ENCODE measurements around the gene RAMACL. TPM values are rescaled to one million over a fixed set of nuclear protein-coding genes. Genes with fewer than 3 reads are reported as not detected.

RAMACL gene
- total RNA-seq, 1 experiment from 2014 or later, result 0.13 TPM

GRCh38 chr6:166554316-166554715 is 32.2 kb downstream of the RAMACL start:
- BruUV-seq (replicated peaks), result no TSS peak
- no peak for ATAC-seq
- CTCF ChIA-PET, result no interaction called here
- Histone ChIP-seq H3K9me3 (ENCODE audit: control insufficient read depth, insufficient read depth, low read depth, low read length) (no peaks in the 10 kb centered on the region), H3K27ac (ENCODE audit: low read length) (no peak overlapping the region), H3K4me1 (ENCODE audit: control insufficient read depth, insufficient read depth, low read length) (no peaks in the 10 kb centered on the region), H3K27me3 (ENCODE audit: control insufficient read depth, insufficient read depth, low read length) (no peaks in the 10 kb centered on the region), H3K36me3 (ENCODE audit: control insufficient read depth, insufficient read depth, low read length) (no peaks in the 10 kb centered on the region), H3K4me3 (ENCODE audit: low read depth in 2 of 2, low read length in 2 of 2) (no peak overlapping the region)
- DNase-seq (ENCODE audit: low read depth, low spot score), result no peak
- in situ Hi-C loops (cut with HindIII; ENCODE audit: low pct_unique_long_range_greater_than_20kb, low sequenced_read_pairs) (no loop called here), intact Hi-C loops (cut with micrococcal nuclease; ENCODE audit: unreplicated experiment) (no loop called here)
- POLR2A ChIA-PET, result no interaction called here
- TF ChIP-seq SIN3A (IDR thresholded peaks at IDR 0.05; ENCODE audit: borderline replicate concordance, insufficient read depth, low read depth, low read length), result no peak
- no peak for TF ChIP-seq POLR2AphosphoS5 (IDR thresholded peaks at IDR 0.05; ENCODE audit: low read depth, low read length)
- TF ChIP-seq, protein P1, sequence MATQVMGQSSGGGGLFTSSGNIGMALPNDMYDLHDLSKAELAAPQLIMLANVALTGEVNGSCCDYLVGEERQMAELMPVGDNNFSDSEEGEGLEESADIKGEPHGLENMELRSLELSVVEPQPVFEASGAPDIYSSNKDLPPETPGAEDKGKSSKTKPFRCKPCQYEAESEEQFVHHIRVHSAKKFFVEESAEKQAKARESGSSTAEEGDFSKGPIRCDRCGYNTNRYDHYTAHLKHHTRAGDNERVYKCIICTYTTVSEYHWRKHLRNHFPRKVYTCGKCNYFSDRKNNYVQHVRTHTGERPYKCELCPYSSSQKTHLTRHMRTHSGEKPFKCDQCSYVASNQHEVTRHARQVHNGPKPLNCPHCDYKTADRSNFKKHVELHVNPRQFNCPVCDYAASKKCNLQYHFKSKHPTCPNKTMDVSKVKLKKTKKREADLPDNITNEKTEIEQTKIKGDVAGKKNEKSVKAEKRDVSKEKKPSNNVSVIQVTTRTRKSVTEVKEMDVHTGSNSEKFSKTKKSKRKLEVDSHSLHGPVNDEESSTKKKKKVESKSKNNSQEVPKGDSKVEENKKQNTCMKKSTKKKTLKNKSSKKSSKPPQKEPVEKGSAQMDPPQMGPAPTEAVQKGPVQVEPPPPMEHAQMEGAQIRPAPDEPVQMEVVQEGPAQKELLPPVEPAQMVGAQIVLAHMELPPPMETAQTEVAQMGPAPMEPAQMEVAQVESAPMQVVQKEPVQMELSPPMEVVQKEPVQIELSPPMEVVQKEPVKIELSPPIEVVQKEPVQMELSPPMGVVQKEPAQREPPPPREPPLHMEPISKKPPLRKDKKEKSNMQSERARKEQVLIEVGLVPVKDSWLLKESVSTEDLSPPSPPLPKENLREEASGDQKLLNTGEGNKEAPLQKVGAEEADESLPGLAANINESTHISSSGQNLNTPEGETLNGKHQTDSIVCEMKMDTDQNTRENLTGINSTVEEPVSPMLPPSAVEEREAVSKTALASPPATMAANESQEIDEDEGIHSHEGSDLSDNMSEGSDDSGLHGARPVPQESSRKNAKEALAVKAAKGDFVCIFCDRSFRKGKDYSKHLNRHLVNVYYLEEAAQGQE (IDR thresholded peaks at IDR 0.05; ENCODE audit: insufficient read depth in 1 of 2, low read depth in 2 of 2, low read length in 1 of 2), result no peak
- no peak for TF ChIP-seq CTCF (IDR thresholded peaks at IDR 0.05)
- TF ChIP-seq TCF7L2 (IDR thresholded peaks at IDR 0.05; ENCODE audit: low read depth, low read length), result no peak

DNA sequence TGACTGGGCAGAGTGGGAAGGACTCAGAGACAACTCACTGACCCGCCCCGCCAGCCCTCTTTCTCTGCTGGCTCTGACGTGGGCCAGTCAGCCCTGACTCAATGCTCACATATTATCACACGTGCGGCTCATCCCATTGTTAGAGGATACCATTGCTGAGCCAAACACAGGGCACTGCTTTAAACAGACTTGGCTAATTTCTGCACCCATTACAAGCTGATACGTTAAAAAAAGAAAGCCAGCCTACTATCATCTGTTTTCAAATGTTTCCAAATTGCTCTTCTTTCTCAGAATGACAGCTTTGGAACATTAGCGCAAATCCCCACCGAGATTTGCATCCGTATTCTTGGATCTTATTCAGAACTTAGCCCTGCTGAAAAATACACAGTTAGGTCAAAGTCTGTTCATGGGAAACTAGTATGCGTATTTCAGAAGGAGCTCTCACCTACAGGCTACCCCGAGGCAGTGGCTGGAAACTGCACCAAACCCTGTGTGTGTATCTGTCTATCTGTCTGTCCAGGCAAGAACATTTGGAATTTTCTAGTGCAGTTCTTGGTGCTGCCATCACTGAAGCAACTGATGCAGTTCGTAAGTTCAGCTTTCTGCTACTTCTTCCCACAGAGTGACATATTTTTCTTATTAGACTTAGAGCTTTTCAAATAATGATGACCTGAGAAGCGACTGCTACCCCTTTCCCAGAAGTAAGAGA is 32.8 kb downstream of the RAMACL start:
- TF ChIP-seq TCF7L2 (IDR thresholded peaks at IDR 0.05; ENCODE audit: low read depth, low read length) (no peak), SIN3A (IDR thresholded peaks at IDR 0.05; ENCODE audit: borderline replicate concordance, insufficient read depth, low read depth, low read length) (no peak), CTCF (IDR thresholded peaks at IDR 0.05) (no peak), POLR2AphosphoS5 (IDR thresholded peaks at IDR 0.05; ENCODE audit: low read depth, low read length) (no peak)
- H3K36me3 ChIP-seq (ENCODE audit: control insufficient read depth, insufficient read depth, low read length), result no peaks in the 10 kb centered on the region
- CTCF ChIA-PET, result no interaction called here
- POLR2A ChIA-PET, result no interaction called here
- no peak overlapping the region for H3K27ac ChIP-seq (ENCODE audit: low read length)
- H3K9me3 ChIP-seq (ENCODE audit: control insufficient read depth, insufficient read depth, low read depth, low read length), result no peaks in the 10 kb centered on the region
- ATAC-seq (no peak), DNase-seq (ENCODE audit: low read depth, low spot score) (no peak)
- H3K27me3 ChIP-seq (ENCODE audit: control insufficient read depth, insufficient read depth, low read length), result no peaks in the 10 kb centered on the region
- in situ Hi-C loops (cut with HindIII; ENCODE audit: low pct_unique_long_range_greater_than_20kb, low sequenced_read_pairs), result no loop called here
- no TSS peak for BruUV-seq (replicated peaks)
- intact Hi-C loops (cut with micrococcal nuclease; ENCODE audit: unreplicated experiment), result no loop called here
- H3K4me1 ChIP-seq (ENCODE audit: control insufficient read depth, insufficient read depth, low read length), result no peaks in the 10 kb centered on the region
- no peak overlapping the region for H3K4me3 ChIP-seq (ENCODE audit: low read depth in 2 of 2, low read length in 2 of 2)
